Small intestine (tissue), 7 donors: ENCODE measurements around the gene AADACL4. TPM values are rescaled to one million over a fixed set of nuclear protein-coding genes. Genes with fewer than 3 reads are reported as not detected.

ENCODE experiments used
- DNase-seq, 2 donors: peaks; one replicate each; pipeline versions ENCODE4 v3.0.0 to v3.0.0-alpha.2; 2013
- FAIRE-seq: peaks from 2 replicates; lab custom pipeline; 2012; peaks lifted over from hg19 to GRCh38; lab: Jason Lieb, UNC
- H3K27ac ChIP-seq, 3 donors: one replicate each; pipeline ENCODE4 v1.5.1; 2013; ENCODE audit warnings: low read length in 2 of 3, mild to moderate bottlenecking in 2 of 3, control low read depth in 1 of 3, inconsistent platforms in 1 of 3, low read depth in 1 of 3, moderate library complexity in 1 of 3
- H3K27me3 ChIP-seq, 3 donors: one replicate each; pipeline ENCODE4 v1.6.1; 2013; ENCODE audit warnings: low read length in 3 of 3, inconsistent platforms in 1 of 3; ENCODE audit not compliant: control insufficient read depth in 3 of 3, insufficient read depth in 3 of 3
- H3K36me3 ChIP-seq, 3 donors: one replicate each; pipeline ENCODE4 v1.6.1; 2013; ENCODE audit warnings: low read length in 3 of 3, inconsistent platforms in 1 of 3, low read depth in 1 of 3, mild to moderate bottlenecking in 1 of 3, moderate library complexity in 1 of 3; ENCODE audit not compliant: control insufficient read depth in 3 of 3, insufficient read depth in 2 of 3
- H3K4me1 ChIP-seq, 3 donors: one replicate each; pipeline ENCODE4 v1.6.1; 2013; ENCODE audit warnings: low read length in 2 of 3, inconsistent platforms in 1 of 3, low read depth in 1 of 3, mild to moderate bottlenecking in 1 of 3, moderate library complexity in 1 of 3; ENCODE audit not compliant: control insufficient read depth in 3 of 3, insufficient read depth in 2 of 3
- H3K4me3 ChIP-seq, 3 donors: one replicate each; pipeline ENCODE4 v1.5.1; 2013; ENCODE audit warnings: low read length in 3 of 3, control low read depth in 1 of 3, inconsistent platforms in 1 of 3, low read depth in 1 of 3, mild to moderate bottlenecking in 1 of 3, moderate library complexity in 1 of 3
- H3K9me3 ChIP-seq, 2 donors: one replicate each; pipeline ENCODE4 v1.6.1; 2013; ENCODE audit warnings: low read depth in 1 of 2, low read length in 1 of 2; ENCODE audit not compliant: control insufficient read depth in 2 of 2, insufficient read depth in 1 of 2
- WGBS, 3 donors: extraction: QIAGEN DNeasy Blood & Tissue Kit; methylation state at CpG; one replicate each; pipeline ENCODE4 v1.1.7; 2013; 5-methylcytosine and 5-hydroxymethylcytosine counted together
- polyA plus RNA-seq, 4 donors: library from polyadenylated mRNA; stranded (reverse) in 3 of 4; unstranded in 1 of 4; fragments of 200-250 nt in 3 of 4; fragments of 120-200 nt in 1 of 4; gene quantifications; one replicate each; pipeline versions ENCODE4 v1.2.1 to v1.2.3, GENCODE V29; 2013
- donor health status: healthy with polysubstance abuse.
- donor health status: control.
- donor health status: control.
- donor health status: Bipolar disorder and iron deficiency.
- donor health status: healthy.

The AADACL4 gene
- polyA plus RNA-seq, 4 donors: not detected

GRCh38 chr1:12629511-12629956 lies 14.4 kb upstream of the AADACL4 start:
- DNase-seq: no peak
- Histone ChIP-seq H3K4me3 (no peak overlapping the region), H3K27ac (no peak overlapping the region), H3K36me3 (no peaks in the 10 kb centered on the region), H3K27me3 (no peaks in the 10 kb centered on the region), H3K9me3 (no peaks in the 10 kb centered on the region), H3K4me1 (no peaks in the 10 kb centered on the region)
- no peak for FAIRE-seq
- 67 to 85% (median 69%) methylated on average over 1 of the region's 1 CpG for WGBS, 3 donors

DNA sequence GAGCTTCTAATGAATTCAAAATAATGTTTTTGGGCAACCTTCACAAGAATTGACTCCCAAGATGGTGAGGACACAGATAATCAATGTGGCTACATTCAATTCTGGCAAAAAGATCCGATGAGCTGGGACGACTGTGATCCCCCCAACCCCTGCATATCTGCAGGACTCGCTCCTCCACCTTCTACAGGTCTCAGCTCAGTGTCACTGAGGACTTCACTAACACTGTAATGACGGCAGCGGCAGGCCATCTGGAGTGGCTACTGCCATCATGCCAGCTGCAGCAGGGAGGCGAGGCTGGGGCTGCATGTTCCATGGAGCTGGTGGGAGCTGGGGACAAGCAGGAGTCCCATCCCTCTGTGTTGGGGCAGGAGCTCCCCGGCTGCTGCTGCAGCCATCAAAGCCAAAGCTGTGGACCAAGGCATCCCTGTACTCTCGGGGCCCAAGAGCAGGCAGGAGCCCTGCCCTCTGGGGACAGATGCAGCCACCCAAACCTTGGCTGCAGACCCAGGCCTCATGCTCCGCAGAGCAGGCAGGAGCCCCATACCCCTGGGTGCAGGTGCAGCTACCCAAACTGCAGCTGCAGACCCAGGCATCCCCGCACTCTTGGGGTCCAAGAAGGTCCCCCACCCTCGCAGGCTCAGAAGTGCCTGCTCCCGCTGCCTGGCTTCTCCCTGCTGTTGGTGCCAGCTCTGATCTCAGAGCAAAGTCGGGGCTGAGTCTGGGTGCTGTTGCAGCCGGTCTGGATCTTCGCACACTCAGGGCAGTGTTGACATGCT lies 13.7 kb upstream of the AADACL4 start:
- DNase-seq: no peak
- no peak for FAIRE-seq
- Histone ChIP-seq H3K36me3 (no peaks in the 10 kb centered on the region), H3K4me3 (no peak overlapping the region), H3K9me3 (no peaks in the 10 kb centered on the region), H3K4me1 (no peaks in the 10 kb centered on the region), H3K27ac (no peak overlapping the region), H3K27me3 (no peaks in the 10 kb centered on the region)
- 81 to 85% (median 82%) methylated on average over 15 of the region's 15 CpGs for WGBS, 3 donors

DNA sequence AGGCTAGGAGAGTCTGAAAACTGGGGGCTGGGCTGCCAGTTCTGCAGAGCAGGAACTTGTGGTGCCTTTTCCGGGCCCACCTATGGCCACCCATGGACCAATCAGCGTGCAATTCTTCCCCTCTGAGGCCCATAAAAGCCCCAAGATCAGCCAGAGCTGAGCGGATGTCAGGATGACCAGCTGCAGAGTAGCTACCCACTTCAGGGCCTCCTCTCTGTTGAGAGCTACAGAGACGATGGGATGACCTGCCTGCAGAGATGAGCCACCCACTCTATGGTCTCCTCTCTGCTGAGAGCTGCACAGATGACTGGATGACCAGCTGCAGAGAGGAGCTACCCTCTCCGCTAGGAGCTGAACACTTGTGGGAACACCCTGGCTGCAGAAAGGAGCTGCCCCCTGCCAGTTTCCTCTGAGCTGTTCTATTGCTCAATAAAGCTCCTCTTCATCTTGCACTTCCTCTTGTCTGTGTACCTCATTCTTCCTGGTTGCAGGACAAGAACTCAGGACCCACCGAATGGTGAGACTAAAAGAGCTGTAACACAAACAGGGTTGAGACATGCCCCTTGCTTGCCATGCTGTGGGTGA lies 12.8 kb upstream of the AADACL4 start:
- 69 to 81% (median 75%) methylated on average over 6 of the region's 6 CpGs for WGBS, 3 donors
- no peaks in the 10 kb centered on the region for H3K4me1 ChIP-seq
- no peak overlapping the region for H3K4me3 ChIP-seq
- H3K27ac ChIP-seq: no peak overlapping the region
- no peaks in the 10 kb centered on the region for H3K36me3 ChIP-seq
- H3K27me3 ChIP-seq: no peaks in the 10 kb centered on the region
- peaks cover 0 to 3% of the 10 kb centered on the region in 2 donors for H3K9me3 ChIP-seq
- no peak for FAIRE-seq
- DNase-seq: no peak

DNA sequence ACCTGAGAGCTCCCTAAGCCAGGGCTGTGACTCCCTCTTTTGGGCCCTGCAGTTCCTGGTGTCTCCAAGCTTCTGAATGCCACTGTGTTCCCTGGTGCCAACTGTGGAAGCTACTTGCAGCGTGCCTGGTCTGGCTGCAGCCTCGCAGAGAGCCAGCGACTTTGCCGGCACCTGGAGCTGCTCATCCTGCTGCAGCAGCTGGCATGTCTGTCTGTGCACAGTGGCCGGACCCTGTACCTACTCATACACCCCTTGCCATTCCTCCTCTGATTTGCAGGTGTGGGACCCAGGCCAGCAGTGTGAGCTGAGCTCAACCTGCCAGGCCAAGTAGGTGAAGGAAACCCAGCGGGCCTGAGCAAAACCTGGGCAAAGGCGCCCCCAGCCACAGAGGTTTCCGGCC lies 12.3 kb upstream of the AADACL4 start:
- no peak for DNase-seq
- Histone ChIP-seq H3K9me3 (peaks cover 0 to 3% of the 10 kb centered on the region in 2 donors), H3K27me3 (no peaks in the 10 kb centered on the region), H3K4me1 (no peaks in the 10 kb centered on the region), H3K4me3 (no peak overlapping the region), H3K27ac (no peak overlapping the region), H3K36me3 (no peaks in the 10 kb centered on the region)
- WGBS, 3 donors: 90 to 96% (median 93%) methylated on average over 8 of the region's 8 CpGs
- no peak for FAIRE-seq

- Histone ChIP-seq H3K27ac (no peak overlapping the region), H3K36me3 (no peaks in the 10 kb centered on the region), H3K4me3 (no peak overlapping the region), H3K9me3 (peaks cover 0 to 8% of the 10 kb centered on the region in 2 donors), H3K4me1 (no peaks in the 10 kb centered on the region), H3K27me3 (no peaks in the 10 kb centered on the region)
- DNase-seq (no peak), FAIRE-seq (no peak)
- 70 to 89% (median 71%) methylated on average over 8 of the region's 8 CpGs for WGBS, 3 donors
These were observed 9.7 kb upstream of the AADACL4 start for GRCh38 chr1:12634156-12634555.

- no peak overlapping the region for H3K4me3 ChIP-seq
- no peaks in the 10 kb centered on the region for H3K36me3 ChIP-seq
- FAIRE-seq: no peak
- H3K4me1 ChIP-seq: no peaks in the 10 kb centered on the region
- DNase-seq: no peak
- no peaks in the 10 kb centered on the region for H3K27me3 ChIP-seq
- H3K27ac ChIP-seq: peak overlapping the region in 1 of 3 donors; percentile 30
- peaks cover 0 to 14% of the 10 kb centered on the region in 2 donors for H3K9me3 ChIP-seq
- 85 to 89% (median 88%) methylated on average over 18 of the region's 18 CpGs for WGBS, 3 donors
These were observed 9.1 kb upstream of the AADACL4 start for GRCh38 chr1:12634696-12635202.

DNA sequence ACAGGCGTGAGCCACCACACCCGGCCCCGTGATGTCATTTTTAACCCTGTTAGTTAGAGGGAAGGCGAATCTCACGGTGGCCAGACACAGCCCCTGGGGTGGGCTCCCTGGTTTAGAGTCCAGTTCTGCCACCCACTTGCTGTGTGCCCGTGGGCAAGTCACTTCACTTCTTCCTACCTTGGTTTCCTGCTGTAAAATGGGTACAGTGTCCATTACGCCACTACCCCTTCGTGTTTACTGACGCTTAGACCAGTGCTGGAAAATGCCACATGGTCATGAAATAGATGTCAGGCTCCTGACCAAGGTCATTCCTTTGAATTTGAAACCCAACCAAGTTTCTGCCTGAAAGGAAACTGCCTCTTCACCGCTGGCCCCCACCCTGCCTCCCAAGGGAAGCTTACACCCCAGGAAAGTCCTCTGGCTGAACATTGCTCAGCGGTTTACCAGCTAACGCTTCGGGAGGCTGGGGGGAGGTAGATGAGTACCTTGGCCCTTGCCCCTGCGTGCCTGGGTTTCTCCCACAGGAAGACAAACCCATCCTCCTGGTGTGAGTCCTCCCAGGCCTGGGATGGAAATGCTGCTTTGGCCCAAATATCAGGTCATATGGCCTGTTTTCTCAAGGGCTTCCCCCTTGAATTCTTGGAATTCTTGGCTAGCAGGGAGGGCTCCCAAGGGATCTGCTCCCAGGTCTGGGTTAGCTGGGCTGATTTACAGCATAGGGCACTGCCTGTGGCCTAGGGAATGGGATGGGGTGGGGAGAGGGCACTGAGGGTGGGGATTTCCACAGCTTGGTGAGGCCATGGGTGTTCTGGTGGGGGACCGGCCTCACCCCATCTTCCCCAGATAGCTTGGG lies 7.6 kb upstream of the AADACL4 start:
- 69 to 77% (median 75%) methylated on average over 15 of the region's 15 CpGs for WGBS, 3 donors
- H3K4me1 ChIP-seq: no peaks in the 10 kb centered on the region
- H3K27ac ChIP-seq: no peak overlapping the region
- H3K36me3 ChIP-seq: no peaks in the 10 kb centered on the region
- no peak for FAIRE-seq
- no peaks in the 10 kb centered on the region for H3K27me3 ChIP-seq
- peaks cover 2 to 20% of the 10 kb centered on the region in 2 donors for H3K9me3 ChIP-seq
- DNase-seq: no peak
- H3K4me3 ChIP-seq: no peak overlapping the region

DNA sequence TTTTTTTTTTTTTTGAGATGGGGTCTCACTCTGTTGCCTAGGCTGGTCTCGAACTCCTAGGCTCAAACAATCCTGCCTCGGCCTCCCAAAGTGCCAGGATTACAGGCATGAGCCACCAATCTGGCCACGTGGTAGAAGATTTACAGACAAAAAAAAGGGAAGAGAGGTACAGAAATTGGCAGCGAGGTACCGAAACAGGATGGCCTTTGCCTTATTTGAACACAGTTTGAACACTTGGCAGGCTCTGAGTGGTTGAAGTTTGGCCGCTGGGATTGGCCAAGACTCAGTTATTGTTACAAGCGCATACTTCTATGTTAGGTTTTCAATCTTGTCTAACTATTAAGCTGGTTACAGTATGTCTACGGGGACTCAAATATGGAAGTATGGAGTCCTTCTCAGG lies 6.2 kb upstream of the AADACL4 start:
- no peaks in the 10 kb centered on the region for H3K27me3 ChIP-seq
- no peaks in the 10 kb centered on the region for H3K36me3 ChIP-seq
- H3K4me1 ChIP-seq: no peaks in the 10 kb centered on the region
- no peak overlapping the region for H3K4me3 ChIP-seq
- WGBS, 3 donors: 86 to 92% (median 87%) methylated on average over 8 of the region's 8 CpGs
- DNase-seq (no peak), FAIRE-seq (no peak)
- peaks cover 2 to 20% of the 10 kb centered on the region in 2 donors for H3K9me3 ChIP-seq
- no peak overlapping the region for H3K27ac ChIP-seq
